ENCODE results near the gene UBA52.
"Not testable (repeated sequence)": the region's sequence is repeated elsewhere in the genome, so short reads cannot be mapped to it uniquely, and the experiment has no call there.

UBA52 gene

GRCh38 chr19:18532168-18532890 lies 39.3 kb upstream of the UBA52 start:
- TF ChIP-seq CTCF (conservative IDR thresholded peaks at IDR 0.05; ENCODE audit: low read length) = no peak
- DNase-seq (ENCODE audit: low read depth) = no peak

GRCh38 chr19:18533058-18533457 lies 38.6 kb upstream of the UBA52 start:
- TF ChIP-seq CTCF (conservative IDR thresholded peaks at IDR 0.05; ENCODE audit: low read length) = no peak
- H3K4me3 ChIP-seq (ENCODE audit: low read length) = no peak overlapping the region
- DNase-seq (ENCODE audit: low read depth) = no peak

More at GRCh38 chr19:18532168-18532890, 39.3 kb upstream of the UBA52 start:
- no peak overlapping the region for H3K4me3 ChIP-seq (ENCODE audit: low read length)

- no peak overlapping the region for H3K4me3 ChIP-seq (ENCODE audit: low read length)
- TF ChIP-seq CTCF (conservative IDR thresholded peaks at IDR 0.05; ENCODE audit: low read length) = no peak
- DNase-seq (ENCODE audit: low read depth) = no peak
Observed at GRCh38 chr19:18536475-18536874, 35.2 kb upstream of the UBA52 start.

GRCh38 chr19:18537431-18537830 lies 34.2 kb upstream of the UBA52 start:
- no peak for DNase-seq (ENCODE audit: low read depth)
- H3K4me3 ChIP-seq (ENCODE audit: low read length) = no peak overlapping the region
- no peak for TF ChIP-seq CTCF (conservative IDR thresholded peaks at IDR 0.05; ENCODE audit: low read length)

- no peak overlapping the region for H3K4me3 ChIP-seq (ENCODE audit: low read length)
- no peak for DNase-seq (ENCODE audit: low read depth)
- TF ChIP-seq CTCF (conservative IDR thresholded peaks at IDR 0.05; ENCODE audit: low read length) = no peak
Observed at GRCh38 chr19:18538115-18538514, 33.5 kb upstream of the UBA52 start.

- no peak for DNase-seq (ENCODE audit: low read depth)
- no peak overlapping the region for H3K4me3 ChIP-seq (ENCODE audit: low read length)
- TF ChIP-seq CTCF (conservative IDR thresholded peaks at IDR 0.05; ENCODE audit: low read length) = no peak
Observed at GRCh38 chr19:18539372-18539771, 32.3 kb upstream of the UBA52 start.

GRCh38 chr19:18540200-18540599 lies 31.5 kb upstream of the UBA52 start:
- not testable (repeated sequence) for H3K4me3 ChIP-seq (ENCODE audit: low read length); DNase-seq (ENCODE audit: low read depth)

Measured in AG10803 (cell line).